HG02759 (cell line): ENCODE measurements around the gene PRPF6.

Experiments used
- ATAC-seq: cut with Tn5 transposase; IDR thresholded peaks from one replicate; pipeline ENCODE4 v1.9.1; 2021; ENCODE audit warnings: mild to moderate bottlenecking, moderate library complexity; ENCODE audit not compliant: unreplicated experiment

The PRPF6 gene

GRCh38 chr20:63980806-63981728, at the start of gene PRPF6:
Gene PRPF6 (plus strand): TSS chr20:63981132. CDS start chr20:63981246, 114 bp downstream.
- ATAC-seq, result peak; percentile 61

- ATAC-seq, result no peak
These were observed 49.2 kb upstream of the PRPF6 start for GRCh38 chr20:63931735-63932134.

- no peak for ATAC-seq
These were observed 48.2 kb upstream of the PRPF6 start for GRCh38 chr20:63932606-63933160.

GRCh38 chr20:63933646-63934045, 47.3 kb upstream of the PRPF6 start:
- no peak for ATAC-seq

- no peak for ATAC-seq
These were observed 46.5 kb upstream of the PRPF6 start for GRCh38 chr20:63934271-63935068.

- ATAC-seq, result no peak
These were observed 45.5 kb upstream of the PRPF6 start for GRCh38 chr20:63935447-63935846.

GRCh38 chr20:63937596-63937995, 43.3 kb upstream of the PRPF6 start:
- no peak for ATAC-seq

GRCh38 chr20:63939061-63939935, 41.6 kb upstream of the PRPF6 start:
- ATAC-seq, result no peak

GRCh38 chr20:63940071-63940471, 40.9 kb upstream of the PRPF6 start:
- no peak for ATAC-seq

- no peak for ATAC-seq
These were observed 40.3 kb upstream of the PRPF6 start for GRCh38 chr20:63940472-63941266.

GRCh38 chr20:63941282-63942081, 39.5 kb upstream of the PRPF6 start:
- ATAC-seq, result no peak

- no peak for ATAC-seq
These were observed 38.5 kb upstream of the PRPF6 start for GRCh38 chr20:63942250-63942951.

- no peak for ATAC-seq
These were observed 37.7 kb upstream of the PRPF6 start for GRCh38 chr20:63942969-63943807.

- ATAC-seq, result no peak
These were observed 37.2 kb upstream of the PRPF6 start for GRCh38 chr20:63943808-63944077.

- no peak for ATAC-seq
These were observed 36.6 kb upstream of the PRPF6 start for GRCh38 chr20:63944078-63944941.

GRCh38 chr20:63945031-63945658, 35.8 kb upstream of the PRPF6 start:
- ATAC-seq, result no peak
